ENCODE data around the gene OR10V1. TPM values are rescaled to one million over a fixed set of nuclear protein-coding genes. Genes with fewer than 3 reads are reported as not detected.

Gene OR10V1
- total and polyA plus RNA-seq, 2 experiments from 2014 or later, result not detected

- no peak for TF ChIP-seq REST (IDR thresholded peaks at IDR 0.05; ENCODE audit: unreplicated experiment)
- TF ChIP-seq POLR2AphosphoS5 (IDR thresholded peaks at IDR 0.05; ENCODE audit: low read depth), result no peak
- TF ChIP-seq NANOG (IDR thresholded peaks at IDR 0.05; ENCODE audit: borderline replicate concordance), result no peak
- TF ChIP-seq CREB1 (CRISPR knock-in tag; IDR thresholded peaks at IDR 0.05; ENCODE audit: low read depth), result no peak
- TF ChIP-seq ETS1 (IDR thresholded peaks at IDR 0.05), result no peak
- no peak for TF ChIP-seq ZNF331 (CRISPR knock-in tag; IDR thresholded peaks at IDR 0.05; ENCODE audit: low read depth)
- no peak for TF ChIP-seq JUNB (IDR thresholded peaks at IDR 0.05; ENCODE audit: unreplicated experiment)
- TF ChIP-seq STAT1 (IDR thresholded peaks at IDR 0.05; ENCODE audit: unreplicated experiment), result no peak
- no peak for TF ChIP-seq CTCF (conservative IDR thresholded peaks at IDR 0.05; ENCODE audit: low read depth in 2 of 2)
Measured at GRCh38 chr11:59760771-59761170, 47.1 kb upstream of the OR10V1 start (continued).

GRCh38 chr11:59759900-59760299 lies 46.3 kb upstream of the OR10V1 start:
- Histone ChIP-seq H3K9me2 (ENCODE audit: insufficient read depth) (no peaks in the 10 kb centered on the region), H4K20me1 (replicated peaks; ENCODE audit: insufficient read depth) (peaks cover 37% of the 10 kb centered on the region), H3K27ac (ENCODE audit: low read depth) (no peak overlapping the region), H3F3A (replicated peaks; ENCODE audit: low read depth) (peaks cover 4% of the 10 kb centered on the region; the same call in 1 of the 2 replicates), H3K4me2 (no peak overlapping the region), H3K27me3 (ENCODE audit: insufficient read depth) (no peaks in the 10 kb centered on the region), H3K4me3 (no peak overlapping the region), H3K4me1 (ENCODE audit: insufficient read depth) (peaks cover 16% of the 10 kb centered on the region), H2AFZ (no peak overlapping the region), H3K79me2 (replicated peaks; ENCODE audit: insufficient read depth) (peaks cover 92% of the 10 kb centered on the region), H3K36me3 (ENCODE audit: insufficient read depth) (no peaks in the 10 kb centered on the region)
- H3K36me3 Mint-ChIP-seq (ENCODE audit: low read depth), result peaks cover 11% of the 10 kb centered on the region
- peaks cover 10% of the 10 kb centered on the region for H3K27me3 Mint-ChIP-seq (ENCODE audit: insufficient read depth, low read depth, poor library complexity)
- no peak overlapping the region; the same call in 1 of the 2 replicates for H3K27ac Mint-ChIP-seq
- no peaks in the 10 kb centered on the region for H3K9me3 Mint-ChIP-seq
- ATAC-seq (no peak), DNase-seq (ENCODE audit: low spot score) (no peak)
- H3K4me1 Mint-ChIP-seq, result peaks cover 31% of the 10 kb centered on the region
- H3K4me3 Mint-ChIP-seq, result no peak overlapping the region
- no peak for TF ChIP-seq POLR2AphosphoS5 (IDR thresholded peaks at IDR 0.05; ENCODE audit: low read depth)
- no peak for TF ChIP-seq CREB1 (CRISPR knock-in tag; IDR thresholded peaks at IDR 0.05; ENCODE audit: low read depth)
